ENCODE measurements around the gene PPP6C.
A peak's percentile ranks its signal among the peaks of the same experiment; 100 is the strongest.
"Not testable (repeated sequence)": the region's sequence is repeated elsewhere in the genome, so short reads cannot be mapped to it uniquely, and the experiment has no call there.

Gene PPP6C

DNA sequence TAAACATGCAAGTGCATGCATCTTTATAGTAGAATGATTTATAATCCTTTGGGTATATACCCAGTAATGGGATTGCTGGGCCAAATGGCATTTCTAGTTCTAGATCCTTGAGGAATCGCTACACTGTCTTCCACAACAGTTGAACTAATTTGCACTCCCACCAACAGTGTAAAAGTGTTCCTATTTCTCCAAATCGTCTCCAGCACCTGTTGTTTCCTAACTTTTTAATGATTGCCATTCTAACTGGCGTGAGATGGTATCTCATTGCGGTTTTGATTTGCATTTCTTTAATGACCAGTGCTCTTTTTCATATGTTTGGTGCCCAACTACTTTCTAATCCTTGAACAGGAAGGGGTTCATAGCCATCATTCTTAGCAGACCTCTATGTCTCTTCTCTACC is 7.8 kb downstream of the PPP6C start:
- DNase-seq: not testable (repeated sequence)

DNA sequence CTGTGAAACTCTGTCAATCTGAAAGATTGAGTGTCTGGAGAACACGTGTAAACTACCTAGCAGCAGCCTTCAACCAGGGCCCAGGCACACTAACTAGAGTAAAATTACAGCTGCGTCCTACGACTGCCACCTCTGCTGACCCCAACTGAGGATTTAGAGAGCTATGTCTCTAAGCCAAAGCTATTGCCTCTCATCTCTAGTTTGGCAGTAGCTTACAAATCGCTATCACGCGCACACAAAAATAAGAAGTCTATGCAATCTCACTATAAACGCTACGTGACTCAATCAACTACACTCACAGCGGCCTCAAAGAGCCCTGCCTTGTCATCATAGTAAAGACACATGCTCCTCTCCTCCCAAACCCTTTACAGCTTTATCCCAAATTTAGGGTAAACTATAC is 8.7 kb downstream of the PPP6C start:
- no peak for DNase-seq

DNA sequence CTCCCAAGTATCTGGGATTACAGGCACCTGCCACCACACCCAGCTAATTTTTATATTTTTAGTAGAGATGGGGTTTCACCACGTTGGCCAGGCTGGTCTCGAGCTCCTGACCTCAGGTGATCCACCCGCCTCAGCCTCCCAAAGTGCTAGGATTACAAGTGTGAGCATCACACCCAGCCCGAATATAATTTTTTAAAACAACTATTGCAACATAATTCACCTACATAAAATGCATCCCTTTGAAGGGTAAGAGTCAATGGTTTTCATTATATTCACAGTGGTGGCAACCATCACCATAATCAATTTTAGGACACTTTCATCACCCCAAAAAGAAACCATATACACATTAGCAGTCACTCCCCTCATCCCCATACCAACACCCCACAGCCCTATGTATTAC is 9.8 kb downstream of the PPP6C start:
- DNase-seq: not testable (repeated sequence)

GRCh38 chr9:125177888-125178287 is 11.7 kb downstream of the PPP6C start:
- DNase-seq: no peak

DNA sequence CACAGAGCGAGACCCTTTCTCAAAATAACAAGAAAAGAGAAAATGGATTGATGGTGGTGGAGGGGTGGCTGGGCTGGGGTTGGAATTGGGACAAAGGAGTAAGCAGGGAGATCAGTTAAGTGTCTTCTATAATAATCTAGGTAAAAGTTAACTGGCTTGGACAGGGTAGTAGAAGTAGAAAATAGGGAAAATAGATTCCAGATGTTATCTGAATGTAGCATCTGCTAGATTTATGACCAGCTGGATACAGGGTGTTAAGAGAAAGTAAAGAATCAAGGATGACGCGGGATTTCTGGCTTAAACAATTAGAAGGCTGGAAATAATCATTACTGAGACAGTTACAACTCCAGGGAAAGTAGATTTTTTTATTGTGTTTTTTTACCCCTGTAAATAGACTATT is 13.0 kb downstream of the PPP6C start:
- DNase-seq: no peak

DNA sequence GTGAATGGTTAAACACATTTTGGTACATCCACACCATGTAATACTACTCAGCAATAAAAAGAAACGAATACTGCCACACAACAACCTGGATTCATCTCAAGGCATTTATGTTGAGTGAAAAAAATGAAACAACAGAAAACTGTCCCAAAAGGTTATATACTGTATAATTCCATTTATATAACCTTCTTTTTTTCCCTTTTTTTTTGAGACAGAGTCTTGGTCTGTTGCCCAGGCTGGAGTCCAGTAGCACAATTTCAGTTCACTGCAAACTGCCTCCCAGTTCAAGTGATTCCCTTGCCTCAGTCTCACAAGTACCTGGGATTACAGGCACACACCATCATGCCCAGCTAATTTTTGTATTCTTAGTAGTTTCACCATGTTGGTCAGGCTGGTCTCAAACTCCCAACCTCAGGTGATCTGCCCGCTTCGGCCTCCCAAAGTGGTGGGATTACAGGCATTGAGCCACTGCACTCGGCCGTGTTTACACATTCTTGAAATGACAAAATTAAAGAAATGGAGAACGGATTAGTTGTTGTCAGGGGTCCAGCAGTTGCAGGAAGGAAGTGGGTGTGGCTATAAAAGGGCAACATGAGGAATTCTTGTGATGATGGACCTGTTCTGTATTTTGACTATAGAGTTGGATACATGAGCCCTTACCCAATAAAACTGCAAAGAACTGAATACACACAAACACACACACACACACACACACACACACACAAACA is 17.4 kb downstream of the PPP6C start:
- no peak for DNase-seq

- no peak for DNase-seq
Measured at GRCh38 chr9:125169895-125170294, 19.7 kb downstream of the PPP6C start.

DNA sequence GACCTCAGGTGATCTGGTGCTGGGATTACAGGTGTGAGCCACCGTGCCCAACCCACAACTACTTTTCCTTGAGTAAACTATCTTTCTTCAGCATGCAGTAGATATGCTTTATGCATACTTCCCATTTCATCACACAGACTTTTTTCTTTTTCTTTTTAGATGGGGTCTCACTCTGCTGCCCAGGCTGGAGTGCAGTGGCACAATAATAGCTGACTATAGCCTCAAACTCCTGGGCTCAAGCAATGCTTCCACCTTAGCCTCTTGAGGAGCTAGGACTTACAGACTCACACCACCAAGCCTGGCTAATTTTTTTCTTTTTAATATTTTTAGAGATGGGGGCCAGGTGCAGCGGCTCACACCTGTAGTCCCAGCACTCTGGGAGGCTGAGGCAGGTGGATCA is 22.8 kb downstream of the PPP6C start:
- DNase-seq: no peak

DNA sequence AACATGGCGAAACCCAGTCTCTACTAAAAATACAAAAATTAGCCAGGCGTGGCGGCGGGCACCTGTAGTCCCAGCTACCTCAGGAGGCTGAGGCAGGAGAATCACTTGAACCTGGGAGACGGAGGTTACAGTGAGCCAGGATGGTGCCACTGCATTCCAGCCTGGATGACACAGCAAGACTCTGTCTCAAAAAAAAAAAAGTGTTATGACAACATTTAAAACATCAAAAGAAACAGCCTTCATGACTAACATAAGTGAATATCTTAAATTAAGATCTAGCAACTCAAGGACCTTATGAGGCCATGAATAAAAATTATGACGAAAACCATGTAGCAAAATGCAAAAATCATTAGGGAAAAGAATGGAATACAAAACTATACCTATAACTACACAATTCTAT is 26.7 kb downstream of the PPP6C start:
- not testable (repeated sequence) for DNase-seq

- no peak for DNase-seq
Measured at GRCh38 chr9:125161284-125161918, 28.2 kb downstream of the PPP6C start.

DNA sequence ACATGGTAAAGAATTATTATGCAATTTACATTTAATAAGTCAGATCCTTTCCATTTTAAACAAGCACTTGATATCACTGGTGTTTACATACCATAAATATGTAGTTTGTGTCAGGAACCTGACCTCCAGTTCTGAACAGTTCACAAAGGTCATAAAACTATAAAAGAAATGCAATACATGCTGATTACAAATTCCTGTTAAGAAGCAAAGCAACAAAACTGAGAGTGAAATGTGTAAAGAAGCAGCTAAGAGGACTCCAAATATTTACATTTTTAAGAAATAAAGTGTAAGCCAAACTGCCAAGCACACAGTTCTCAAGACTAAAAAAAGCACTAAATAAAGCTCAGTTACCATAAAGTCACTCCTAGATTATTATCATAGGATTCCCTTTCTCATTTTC is 28.9 kb downstream of the PPP6C start:
- no peak for DNase-seq

GRCh38 chr9:125156551-125156950 is 33.1 kb downstream of the PPP6C start:
- DNase-seq: no peak

GRCh38 chr9:125153712-125154367 is 35.8 kb downstream of the PPP6C start:
- DNase-seq: no peak

- DNase-seq: no peak
Measured at GRCh38 chr9:125151730-125152129, 37.9 kb downstream of the PPP6C start.

DNA sequence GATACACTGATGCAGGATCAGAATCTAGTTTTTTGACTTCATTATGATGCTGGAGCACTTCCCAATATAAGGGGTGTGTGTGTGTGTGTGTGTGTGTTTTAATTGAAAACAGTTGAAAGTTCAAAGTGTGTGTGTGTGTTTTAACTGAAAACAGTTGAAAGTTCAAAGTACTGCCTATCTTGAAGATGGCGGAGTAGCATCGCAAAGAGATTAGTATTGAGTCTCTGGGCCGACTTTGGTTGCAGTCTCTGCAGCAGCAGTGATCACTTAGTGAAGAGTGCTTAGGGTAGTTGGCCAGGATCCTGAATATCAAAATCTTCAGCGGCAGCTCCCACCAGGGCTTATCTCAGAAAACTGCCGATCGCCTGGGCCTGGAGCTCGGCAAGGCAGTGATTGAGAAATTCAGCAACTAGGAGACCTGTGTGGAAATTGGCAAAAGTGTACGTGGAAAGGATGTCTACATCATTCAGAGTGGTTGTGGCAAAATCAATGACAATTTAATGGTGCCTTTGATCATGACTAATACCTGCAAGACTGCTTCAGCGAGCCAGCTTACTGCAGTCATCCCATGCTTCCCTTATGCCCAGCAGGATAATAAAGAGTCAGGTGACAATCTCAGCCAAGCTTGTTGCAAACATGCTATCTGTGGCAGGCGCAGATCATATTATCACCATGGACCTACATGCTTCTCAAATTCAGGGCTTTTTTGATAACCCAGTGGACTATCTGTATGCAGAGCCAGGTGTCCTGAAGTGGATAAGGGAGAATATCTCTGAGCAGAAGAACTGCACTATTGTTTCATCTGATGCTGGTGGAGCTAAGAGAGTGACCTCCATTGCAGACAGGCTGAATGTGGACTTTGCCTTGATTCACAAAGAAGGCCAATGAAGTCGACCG is 39.0 kb downstream of the PPP6C start:
- no peak for DNase-seq

- DNase-seq: no peak
Measured at GRCh38 chr9:125147401-125147951, 42.1 kb downstream of the PPP6C start.

DNA sequence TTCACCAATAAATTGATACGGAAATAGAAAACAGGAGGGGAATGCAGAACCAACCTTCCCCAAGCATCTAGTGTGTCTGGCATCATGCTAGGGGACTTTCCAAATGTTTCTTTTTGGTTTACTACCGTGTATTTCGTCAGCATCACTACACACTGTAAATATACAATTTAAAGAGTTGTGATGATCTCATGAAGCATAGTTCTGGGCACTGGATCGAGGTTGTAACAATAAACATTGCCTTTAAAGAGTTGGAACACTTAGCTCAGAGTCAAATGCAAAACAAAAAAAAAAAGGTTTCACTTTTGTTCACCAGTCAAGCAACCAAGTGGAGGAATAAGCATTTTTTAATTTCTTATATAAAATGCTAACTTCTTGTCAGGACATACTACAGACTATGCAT is 43.4 kb downstream of the PPP6C start:
- no peak for DNase-seq

- DNase-seq: no peak
Measured at GRCh38 chr9:125145425-125145824, 44.2 kb downstream of the PPP6C start.

- peak; percentile 98 to 99 for DNase-seq
Measured at GRCh38 chr9:125143377-125144090, 46.1 kb downstream of the PPP6C start, which contains the start of gene SCAI. Gene SCAI, minus strand, starts transcription at chr9:125143528. Its CDS starts 91 bp downstream, at chr9:125143437.

GRCh38 chr9:125142560-125143376 is 46.8 kb downstream of the PPP6C start:
- peak in 1 of 2 donors; percentile 6 for DNase-seq

- DNase-seq: no peak
Measured at GRCh38 chr9:125141751-125142150, 47.9 kb downstream of the PPP6C start.

All from activated CD4-positive, alpha-beta T cell treated with anti-CD3 and anti-CD28 coated beads for 4 hours (primary cell).